PFSK-1 (cell line): ENCODE data around the gene CYP2C9.

ENCODE experiments used
- TAF1 ChIP-seq: IDR thresholded peaks from 2 replicates; pipeline ENCODE4 v1.6.1; 2012; ENCODE audit warnings: low read length, control low read depth, borderline replicate concordance; ENCODE audit not compliant: insufficient read depth
- TF ChIP-seq, protein P1 (sequence below), 2 experiments: IDR thresholded peaks; 2 replicates each; pipeline versions ENCODE4 v1.6.1 to v1.8.0; 2011 to 2012; ENCODE audit warnings: low read depth in 2 of 2, low read length in 2 of 2, control low read depth in 1 of 2, inconsistent platforms in 1 of 2, mild to moderate bottlenecking in 1 of 2, moderate library complexity in 1 of 2; ENCODE audit not compliant: insufficient read depth in 1 of 2

DNA sequence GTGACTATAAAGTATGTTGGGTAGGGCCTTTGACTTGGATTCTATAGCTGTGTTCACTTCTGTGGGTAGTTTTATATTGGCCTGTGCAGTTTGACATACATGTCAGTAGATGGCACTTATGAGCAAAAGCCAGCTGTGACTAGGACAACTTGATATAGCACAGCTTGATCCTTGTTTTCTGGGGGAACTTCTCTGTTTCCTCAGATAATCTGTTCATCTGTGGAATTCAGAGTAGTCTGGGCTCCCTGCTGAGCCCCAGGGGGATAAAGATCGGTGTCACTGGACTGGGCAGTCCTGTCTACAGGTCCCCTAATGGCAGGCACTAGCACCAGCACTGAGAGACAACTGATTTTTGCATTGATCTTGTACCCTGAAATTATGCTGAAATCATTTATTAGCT is 25.4 kb downstream of the CYP2C9 start:
- no peak for TF ChIP-seq TAF1
- TF ChIP-seq, protein P1, sequence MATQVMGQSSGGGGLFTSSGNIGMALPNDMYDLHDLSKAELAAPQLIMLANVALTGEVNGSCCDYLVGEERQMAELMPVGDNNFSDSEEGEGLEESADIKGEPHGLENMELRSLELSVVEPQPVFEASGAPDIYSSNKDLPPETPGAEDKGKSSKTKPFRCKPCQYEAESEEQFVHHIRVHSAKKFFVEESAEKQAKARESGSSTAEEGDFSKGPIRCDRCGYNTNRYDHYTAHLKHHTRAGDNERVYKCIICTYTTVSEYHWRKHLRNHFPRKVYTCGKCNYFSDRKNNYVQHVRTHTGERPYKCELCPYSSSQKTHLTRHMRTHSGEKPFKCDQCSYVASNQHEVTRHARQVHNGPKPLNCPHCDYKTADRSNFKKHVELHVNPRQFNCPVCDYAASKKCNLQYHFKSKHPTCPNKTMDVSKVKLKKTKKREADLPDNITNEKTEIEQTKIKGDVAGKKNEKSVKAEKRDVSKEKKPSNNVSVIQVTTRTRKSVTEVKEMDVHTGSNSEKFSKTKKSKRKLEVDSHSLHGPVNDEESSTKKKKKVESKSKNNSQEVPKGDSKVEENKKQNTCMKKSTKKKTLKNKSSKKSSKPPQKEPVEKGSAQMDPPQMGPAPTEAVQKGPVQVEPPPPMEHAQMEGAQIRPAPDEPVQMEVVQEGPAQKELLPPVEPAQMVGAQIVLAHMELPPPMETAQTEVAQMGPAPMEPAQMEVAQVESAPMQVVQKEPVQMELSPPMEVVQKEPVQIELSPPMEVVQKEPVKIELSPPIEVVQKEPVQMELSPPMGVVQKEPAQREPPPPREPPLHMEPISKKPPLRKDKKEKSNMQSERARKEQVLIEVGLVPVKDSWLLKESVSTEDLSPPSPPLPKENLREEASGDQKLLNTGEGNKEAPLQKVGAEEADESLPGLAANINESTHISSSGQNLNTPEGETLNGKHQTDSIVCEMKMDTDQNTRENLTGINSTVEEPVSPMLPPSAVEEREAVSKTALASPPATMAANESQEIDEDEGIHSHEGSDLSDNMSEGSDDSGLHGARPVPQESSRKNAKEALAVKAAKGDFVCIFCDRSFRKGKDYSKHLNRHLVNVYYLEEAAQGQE (IDR thresholded peaks at IDR 0.05; ENCODE audit: insufficient read depth in 1 of 2, low read depth in 2 of 2, low read length in 2 of 2), result no peak
